PC-9 (cell line): ENCODE measurements around the gene AP2B1. TPM values are rescaled to one million over a fixed set of nuclear protein-coding genes. Genes with fewer than 3 reads are reported as not detected.

ENCODE experiments used
- BruUV-seq: library from RNA; stranded (reverse); fragments of 400-500 nt; replicated peaks from 2 replicates; lab custom pipeline; 2021; lab: Mats Ljungman, UMichigan
- CTCF ChIA-PET: fragments of 300-600 bp; sonication (Branson Sonifier 250); formaldehyde crosslinking; loops from one replicate; lab custom pipeline; 2022; ENCODE audit warnings: antibody characterized with exemption; lab: Charles Lee
- POLR2A ChIA-PET: fragments of 300-600 bp; sonication (Branson Sonifier 250); formaldehyde crosslinking; loops from one replicate; lab custom pipeline; 2022; ENCODE audit warnings: antibody characterized with exemption; ENCODE audit not compliant: unreplicated experiment; lab: Charles Lee
- DNase-seq, 2 experiments: peaks; one replicate each; pipeline versions ENCODE4 v3.0.0 to v3.0.0-alpha.2; 2015 to 2022; ENCODE audit warnings: mixed read lengths in 1 of 2
- H2AFZ ChIP-seq: fragments of 200-600 bp; sonication (generic); 2 replicates; pipeline ENCODE4 v1.8.1; 2017; ENCODE audit warnings: antibody characterized with exemption
- H3F3A ChIP-seq: fragments of 200-600 bp; sonication (generic); 2 replicates; pipeline ENCODE4 v1.8.1; 2017; ENCODE audit warnings: antibody characterized with exemption, mild to moderate bottlenecking, low read depth; ENCODE audit not compliant: insufficient read depth
- H3K27ac ChIP-seq: fragments of 200-600 bp; sonication (generic); 2 replicates; pipeline ENCODE4 v1.6.1; 2016; ENCODE audit warnings: mixed run types
- H3K27me3 ChIP-seq: fragments of 200-600 bp; sonication (generic); 2 replicates; pipeline ENCODE4 v1.6.1; 2016; ENCODE audit warnings: low read depth, mixed run types; ENCODE audit not compliant: insufficient read depth
- H3K36me3 ChIP-seq: fragments of 200-600 bp; sonication (generic); 2 replicates; pipeline ENCODE4 v1.6.1; 2016; ENCODE audit warnings: low read depth, mixed run types
- H3K4me1 ChIP-seq: fragments of 200-600 bp; sonication (generic); replicated peaks from 2 replicates; pipeline ENCODE4 v1.6.1; 2016; ENCODE audit warnings: mixed run types; ENCODE audit not compliant: insufficient read depth
- H3K4me2 ChIP-seq: fragments of 200-600 bp; sonication (generic); 2 replicates; pipeline ENCODE4 v1.6.1; 2017; ENCODE audit warnings: mixed run types
- H3K4me3 ChIP-seq: fragments of 200-600 bp; sonication (generic); 2 replicates; pipeline ENCODE4 v1.6.1; 2016; ENCODE audit warnings: mixed run types
- H3K79me2 ChIP-seq: fragments of 200-600 bp; sonication (generic); 2 replicates; pipeline ENCODE4 v1.6.1; 2017; ENCODE audit warnings: low read depth, mixed run types
- H3K9me2 ChIP-seq: fragments of 200-600 bp; sonication (generic); 2 replicates; pipeline ENCODE4 v1.8.1; 2017; ENCODE audit warnings: mild to moderate bottlenecking; ENCODE audit not compliant: insufficient read depth
- H3K9me3 ChIP-seq: fragments of 200-600 bp; sonication (generic); 2 replicates; pipeline ENCODE4 v1.8.1; 2016; ENCODE audit warnings: low read depth; ENCODE audit not compliant: insufficient read depth
- H4K20me1 ChIP-seq: fragments of 200-600 bp; sonication (generic); 2 replicates; pipeline ENCODE4 v1.8.1; 2017; ENCODE audit not compliant: insufficient read depth
- EZH2 ChIP-seq: fragments of 200-600 bp; sonication (generic); IDR thresholded peaks from 2 replicates; pipeline ENCODE4 v1.8.0; 2017; ENCODE audit warnings: antibody characterized with exemption, low read depth
- intact Hi-C: fragments of 100-400 bp; cut with micrococcal nuclease; formaldehyde crosslinking; loops from one replicate; pipeline ENCODE4 v1.10.0; 2022; ENCODE audit not compliant: unreplicated experiment
- total RNA-seq: library from RNA; stranded (reverse); gene quantifications from 2 replicates; pipeline ENCODE4 v1.2.3, GENCODE V29; 2021
- TF ChIP-seq, protein P1 (sequence below): fragments of 200-600 bp; sonication (generic); conservative IDR thresholded peaks from 2 replicates; pipeline ENCODE4 v1.6.1; 2017; ENCODE audit warnings: mixed run types, antibody characterized with exemption, mild to moderate bottlenecking, moderate library complexity

The AP2B1 gene
- total RNA-seq, 1 experiment from 2014 or later = 186 TPM

DNA sequence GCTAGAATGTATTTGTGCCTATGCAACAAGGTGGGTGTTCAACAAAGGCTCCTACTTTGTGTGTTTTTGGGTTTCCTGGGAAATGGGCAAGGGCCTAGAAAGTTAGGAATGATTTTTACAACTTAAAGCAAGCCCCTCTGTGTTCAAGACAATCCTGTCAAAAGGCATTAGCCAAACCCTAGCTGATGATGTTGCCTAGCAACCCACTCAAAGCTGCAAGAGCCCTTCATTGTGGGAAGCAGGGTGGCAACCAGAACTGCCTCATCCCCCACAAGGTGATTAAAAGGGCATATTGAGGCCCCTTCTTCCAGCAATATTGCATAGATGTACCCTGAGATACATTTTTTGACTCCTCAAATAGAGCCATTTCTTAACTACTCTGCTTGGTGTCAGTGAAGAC is 128.3 kb downstream of the AP2B1 start:
- H3K36me3 ChIP-seq = 0 out of 2 replicates have a peak, but pooled peaks cover 8% of the 10 kb centered on the region
- ChIA-PET POLR2A (no interaction called here), CTCF (no interaction called here)
- H3K27me3 ChIP-seq = no peaks in the 10 kb centered on the region
- H3K4me2 ChIP-seq = no peak overlapping the region
- H3K9me3 ChIP-seq = no peaks in the 10 kb centered on the region
- H3K79me2 ChIP-seq = no peaks in the 10 kb centered on the region
- intact Hi-C loops = no loop called here
- peaks cover 6% of the 10 kb centered on the region for H3K4me1 ChIP-seq
- BruUV-seq = no TSS peak
- H3K9me2 ChIP-seq = no peaks in the 10 kb centered on the region
- H3F3A ChIP-seq = peaks cover 10% of the 10 kb centered on the region; the same call in 1 of the 2 replicates
- no peak overlapping the region for H3K4me3 ChIP-seq
- DNase-seq = no peak
- TF ChIP-seq, protein P1, sequence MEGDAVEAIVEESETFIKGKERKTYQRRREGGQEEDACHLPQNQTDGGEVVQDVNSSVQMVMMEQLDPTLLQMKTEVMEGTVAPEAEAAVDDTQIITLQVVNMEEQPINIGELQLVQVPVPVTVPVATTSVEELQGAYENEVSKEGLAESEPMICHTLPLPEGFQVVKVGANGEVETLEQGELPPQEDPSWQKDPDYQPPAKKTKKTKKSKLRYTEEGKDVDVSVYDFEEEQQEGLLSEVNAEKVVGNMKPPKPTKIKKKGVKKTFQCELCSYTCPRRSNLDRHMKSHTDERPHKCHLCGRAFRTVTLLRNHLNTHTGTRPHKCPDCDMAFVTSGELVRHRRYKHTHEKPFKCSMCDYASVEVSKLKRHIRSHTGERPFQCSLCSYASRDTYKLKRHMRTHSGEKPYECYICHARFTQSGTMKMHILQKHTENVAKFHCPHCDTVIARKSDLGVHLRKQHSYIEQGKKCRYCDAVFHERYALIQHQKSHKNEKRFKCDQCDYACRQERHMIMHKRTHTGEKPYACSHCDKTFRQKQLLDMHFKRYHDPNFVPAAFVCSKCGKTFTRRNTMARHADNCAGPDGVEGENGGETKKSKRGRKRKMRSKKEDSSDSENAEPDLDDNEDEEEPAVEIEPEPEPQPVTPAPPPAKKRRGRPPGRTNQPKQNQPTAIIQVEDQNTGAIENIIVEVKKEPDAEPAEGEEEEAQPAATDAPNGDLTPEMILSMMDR = no peak
- no peak for TF ChIP-seq EZH2
- H2AFZ ChIP-seq = no peak overlapping the region
- no peak overlapping the region for H3K27ac ChIP-seq
- H4K20me1 ChIP-seq = no peaks in the 10 kb centered on the region

GRCh38 chr17:35716173-35716572 is 129.1 kb downstream of the AP2B1 start:
- H3K36me3 ChIP-seq = 0 out of 2 replicates have a peak, but pooled peaks cover 8% of the 10 kb centered on the region
- TF ChIP-seq, protein P1 = no peak
- no peak for TF ChIP-seq EZH2
- peaks cover 6% of the 10 kb centered on the region for H3K4me1 ChIP-seq
- CTCF ChIA-PET = no interaction called here
- H3F3A ChIP-seq = peaks cover 10% of the 10 kb centered on the region; the same call in 1 of the 2 replicates
- POLR2A ChIA-PET = no interaction called here
- no peak for DNase-seq
- intact Hi-C loops = no loop called here
- no peaks in the 10 kb centered on the region for H4K20me1 ChIP-seq
- no peak overlapping the region for H3K4me2 ChIP-seq
- H3K79me2 ChIP-seq = no peaks in the 10 kb centered on the region
- H3K27ac ChIP-seq = no peak overlapping the region
- H3K27me3 ChIP-seq = no peaks in the 10 kb centered on the region
- no peaks in the 10 kb centered on the region for H3K9me3 ChIP-seq
- H3K4me3 ChIP-seq = no peak overlapping the region
- H3K9me2 ChIP-seq = no peaks in the 10 kb centered on the region
- BruUV-seq = no TSS peak
- H2AFZ ChIP-seq = no peak overlapping the region

DNA sequence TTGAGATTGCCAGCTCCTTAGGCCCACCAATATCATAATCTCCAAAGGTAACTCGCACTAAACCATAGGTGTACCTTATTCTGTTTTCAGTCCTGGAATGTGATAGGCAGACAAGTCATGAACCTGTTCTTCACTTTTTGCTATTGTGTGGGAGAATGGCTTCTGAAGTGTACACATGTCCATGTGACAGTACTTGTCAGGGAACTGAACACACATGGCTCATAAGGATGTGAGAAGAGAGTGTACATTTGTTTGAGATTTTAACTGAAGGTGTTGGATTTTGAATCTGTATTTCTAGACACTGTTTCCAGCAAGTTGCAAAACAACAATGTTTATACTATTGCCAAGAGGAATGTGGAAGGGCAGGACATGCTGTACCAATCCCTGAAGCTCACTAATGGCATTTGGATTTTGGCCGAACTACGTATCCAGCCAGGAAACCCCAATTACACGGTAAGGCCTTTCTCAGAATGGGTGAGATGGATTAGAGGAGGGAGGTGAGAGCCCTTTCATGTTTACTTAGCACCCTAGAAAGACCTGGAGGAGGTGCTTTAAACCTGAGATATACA is 129.9 kb downstream of the AP2B1 start:
- Histone ChIP-seq H3F3A (peaks cover 10% of the 10 kb centered on the region; the same call in 1 of the 2 replicates), H3K27ac (no peak overlapping the region), H3K27me3 (no peaks in the 10 kb centered on the region), H4K20me1 (no peaks in the 10 kb centered on the region), H3K9me2 (no peaks in the 10 kb centered on the region), H3K4me2 (no peak overlapping the region), H3K4me1 (peaks cover 6% of the 10 kb centered on the region), H2AFZ (no peak overlapping the region), H3K4me3 (no peak overlapping the region), H3K79me2 (no peaks in the 10 kb centered on the region), H3K9me3 (no peaks in the 10 kb centered on the region), H3K36me3 (0 out of 2 replicates have a peak, but pooled peaks cover 8% of the 10 kb centered on the region)
- ChIA-PET CTCF (no interaction called here), POLR2A (no interaction called here)
- intact Hi-C loops = no loop called here
- TF ChIP-seq, protein P1 = no peak
- TF ChIP-seq EZH2 = no peak
- DNase-seq = peak in 1 of 2 experiments; percentile 44
- no TSS peak for BruUV-seq
